ENCODE data around the gene MR1.

MR1 gene

DNA sequence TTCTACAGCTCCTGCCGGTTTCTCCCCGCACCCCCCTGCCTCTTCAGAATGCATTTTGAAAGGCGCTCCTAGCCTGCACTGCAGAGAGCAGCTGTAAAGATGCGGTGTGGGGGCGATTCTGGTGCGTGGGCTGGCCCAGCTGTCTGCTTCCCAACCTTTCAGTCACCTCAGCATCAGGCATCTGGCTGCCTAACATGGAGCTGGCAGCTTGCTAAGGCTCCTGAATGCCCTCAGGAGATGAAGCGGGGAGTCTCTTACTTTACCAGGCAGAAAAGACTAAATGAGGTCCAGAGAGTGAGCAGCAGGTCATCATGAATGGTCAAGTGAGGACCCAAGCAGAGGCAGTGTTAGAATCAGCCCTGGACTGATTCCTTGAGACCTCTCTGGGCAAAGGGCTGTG, 63.5 kb downstream of the MR1 start:
- intact Hi-C loops (cut with micrococcal nuclease), result no loop called here
- Mint-ChIP-seq H3K36me3 (ENCODE audit: low read depth) (peaks cover 34% of the 10 kb centered on the region), H3K27ac (no peak overlapping the region), H3K4me3 (no peak overlapping the region), H3K27me3 (peaks cover 5% of the 10 kb centered on the region), H3K4me1 (ENCODE audit: low read depth) (peaks cover 95% of the 10 kb centered on the region), H3K9me3 (no peaks in the 10 kb centered on the region)

DNA sequence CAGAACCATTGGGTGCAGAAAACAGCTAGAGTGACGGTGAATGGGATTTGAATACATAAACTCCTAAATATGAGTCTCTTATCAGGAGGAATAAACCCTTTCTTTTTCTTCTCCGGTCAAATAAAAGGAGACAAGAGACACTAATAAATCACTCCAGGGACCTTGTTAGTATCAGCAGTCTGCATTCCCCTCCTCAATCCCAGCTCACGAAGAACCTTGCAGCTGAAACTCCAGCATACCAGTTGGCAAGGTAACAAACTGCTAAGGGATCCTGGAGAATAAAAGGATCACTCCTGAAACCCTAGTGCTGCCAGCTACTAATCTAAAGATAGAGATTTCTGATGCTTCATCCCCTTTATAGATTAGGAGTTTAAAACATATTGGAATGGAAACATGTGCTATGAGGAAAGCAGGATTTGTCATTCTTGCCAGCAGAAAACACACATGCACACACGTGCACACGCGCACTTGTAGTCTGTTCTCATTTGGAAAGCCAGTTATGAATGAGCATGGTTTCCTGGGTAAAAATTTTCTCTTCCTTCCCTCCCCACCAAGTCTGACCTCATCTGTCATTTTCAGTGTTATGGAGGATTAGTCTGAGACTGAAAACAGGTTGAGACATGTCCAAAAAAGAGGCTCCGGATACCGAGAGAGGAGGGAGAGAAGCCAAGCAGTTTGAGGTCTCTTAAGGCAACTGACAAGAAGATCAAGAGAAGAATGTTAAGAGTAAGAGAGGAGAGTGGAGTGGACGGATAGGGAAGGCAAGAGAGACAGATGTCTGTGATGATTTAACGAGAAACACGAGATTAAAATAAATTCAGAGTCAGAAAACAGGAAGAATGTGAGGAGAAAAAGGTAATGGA, 65.6 kb downstream of the MR1 start:
- H3K4me3 Mint-ChIP-seq, result no peak overlapping the region
- H3K27me3 Mint-ChIP-seq, result peaks cover 5% of the 10 kb centered on the region
- H3K9me3 Mint-ChIP-seq, result no peaks in the 10 kb centered on the region
- H3K27ac Mint-ChIP-seq, result peak overlapping the region; percentile 46
- peaks cover 97% of the 10 kb centered on the region for H3K4me1 Mint-ChIP-seq (ENCODE audit: low read depth)
- H3K36me3 Mint-ChIP-seq (ENCODE audit: low read depth), result peaks cover 12% of the 10 kb centered on the region
- intact Hi-C loops (cut with micrococcal nuclease), result no loop called here

DNA sequence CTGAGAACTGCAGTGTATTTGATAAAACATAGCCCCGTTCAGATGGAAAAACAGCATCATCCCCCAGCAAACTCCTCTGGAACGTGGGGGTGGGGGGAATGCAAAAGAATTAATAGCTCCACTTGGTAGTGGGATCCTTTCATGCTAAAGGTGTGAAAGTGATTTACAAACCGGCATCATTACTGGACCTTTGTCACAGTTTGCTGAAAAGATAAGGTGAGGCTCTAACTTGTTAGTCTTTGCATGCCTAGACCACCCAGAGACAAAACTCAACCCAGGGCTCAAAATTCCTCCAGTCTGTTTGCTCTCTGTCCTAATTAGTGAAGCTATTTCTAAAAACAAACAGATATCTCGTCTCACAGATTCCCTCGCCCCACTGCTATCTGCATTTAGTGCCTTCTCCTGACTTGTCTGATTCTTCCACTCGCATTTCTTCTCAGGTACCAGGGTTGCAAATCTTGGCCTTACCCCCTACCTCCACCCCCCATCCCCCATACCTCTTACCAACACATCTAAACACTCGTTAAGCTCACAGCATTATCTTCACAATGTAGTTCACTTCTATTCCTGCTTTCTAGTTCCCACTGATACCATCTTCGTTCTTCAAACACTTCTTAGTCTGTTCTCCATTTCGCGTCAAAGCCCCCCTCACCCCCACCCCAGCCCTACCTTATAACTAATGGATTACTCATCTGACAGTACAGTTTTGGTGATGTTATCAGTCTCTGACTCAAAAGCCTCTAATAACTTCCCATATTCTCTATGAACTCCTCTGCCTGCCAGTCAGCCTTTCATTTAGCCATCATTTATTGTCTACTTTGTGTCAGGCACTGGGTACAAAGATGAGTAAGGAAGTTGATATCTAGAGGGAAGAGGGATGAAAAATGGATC, 66.5 kb downstream of the MR1 start:
- Mint-ChIP-seq H3K4me3 (no peak overlapping the region), H3K4me1 (ENCODE audit: low read depth) (peaks cover 92% of the 10 kb centered on the region), H3K27ac (peak overlapping the region; percentile 46), H3K36me3 (ENCODE audit: low read depth) (peaks cover 4% of the 10 kb centered on the region), H3K9me3 (no peaks in the 10 kb centered on the region), H3K27me3 (peaks cover 5% of the 10 kb centered on the region)
- intact Hi-C loops (cut with micrococcal nuclease), result no loop called here

DNA sequence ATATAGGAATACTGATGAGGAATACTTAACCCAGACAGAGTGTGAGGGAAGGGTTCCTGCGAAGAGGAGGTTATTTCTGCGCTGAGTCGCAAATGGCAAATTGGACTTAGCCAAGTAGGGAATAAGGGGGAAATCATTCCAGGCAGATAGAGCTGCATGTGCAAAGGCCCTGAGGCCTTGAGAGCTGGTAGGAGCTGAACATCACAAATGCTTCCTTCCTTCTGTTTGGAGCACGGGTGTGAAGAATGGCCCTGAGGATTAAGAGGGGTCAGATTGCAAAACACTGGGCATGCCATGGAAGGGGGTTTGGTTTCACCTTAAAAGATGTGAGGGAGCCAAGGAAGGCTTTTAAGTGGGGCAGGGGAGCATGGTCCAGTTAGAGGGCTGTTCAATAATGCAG, 67.2 kb downstream of the MR1 start:
- H3K36me3 Mint-ChIP-seq (ENCODE audit: low read depth), result no peaks in the 10 kb centered on the region
- peak overlapping the region; percentile 31 for H3K27ac Mint-ChIP-seq
- H3K9me3 Mint-ChIP-seq, result no peaks in the 10 kb centered on the region
- intact Hi-C loops (cut with micrococcal nuclease), result no loop called here
- peaks cover 8% of the 10 kb centered on the region for H3K27me3 Mint-ChIP-seq
- peaks cover 90% of the 10 kb centered on the region for H3K4me1 Mint-ChIP-seq (ENCODE audit: low read depth)
- no peak overlapping the region for H3K4me3 Mint-ChIP-seq

DNA sequence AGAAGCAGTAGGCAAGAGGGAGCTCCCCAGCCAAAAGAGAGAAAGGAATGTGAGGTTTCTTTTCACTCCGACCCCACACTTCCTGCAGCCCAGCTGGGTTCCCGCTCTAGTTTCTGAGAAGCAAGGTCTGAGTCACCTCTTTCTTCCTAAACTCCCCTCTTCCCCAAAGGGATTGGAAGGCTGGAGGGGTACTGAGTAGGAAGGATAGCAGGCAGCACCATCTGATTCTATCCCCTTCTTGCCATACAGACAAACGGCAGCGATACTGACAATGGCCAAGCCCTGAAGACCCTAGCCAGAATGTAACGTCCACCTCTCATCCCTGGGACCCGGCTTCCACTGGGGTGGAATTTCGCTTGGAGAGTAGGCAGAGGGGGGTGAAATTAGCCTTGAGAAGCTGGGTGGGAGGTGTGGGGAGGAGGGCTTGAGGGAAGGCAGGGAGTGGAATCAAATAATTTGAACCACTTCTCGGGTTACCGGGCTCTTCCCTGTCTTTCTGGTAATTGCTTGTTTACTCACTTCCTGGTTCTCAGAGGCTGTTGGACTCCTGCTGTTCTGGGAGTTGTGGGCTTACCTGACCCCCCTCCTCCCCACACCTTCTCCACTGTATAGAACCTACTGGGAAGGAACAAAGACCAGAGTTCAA, 67.9 kb downstream of the MR1 start:
- H3K4me1 Mint-ChIP-seq (ENCODE audit: low read depth), result peaks cover 90% of the 10 kb centered on the region
- intact Hi-C loops (cut with micrococcal nuclease), result no loop called here
- no peak overlapping the region for H3K4me3 Mint-ChIP-seq
- no peaks in the 10 kb centered on the region for H3K9me3 Mint-ChIP-seq
- H3K36me3 Mint-ChIP-seq (ENCODE audit: low read depth), result no peaks in the 10 kb centered on the region
- H3K27ac Mint-ChIP-seq, result peak overlapping the region; percentile 31
- peaks cover 12% of the 10 kb centered on the region for H3K27me3 Mint-ChIP-seq

DNA sequence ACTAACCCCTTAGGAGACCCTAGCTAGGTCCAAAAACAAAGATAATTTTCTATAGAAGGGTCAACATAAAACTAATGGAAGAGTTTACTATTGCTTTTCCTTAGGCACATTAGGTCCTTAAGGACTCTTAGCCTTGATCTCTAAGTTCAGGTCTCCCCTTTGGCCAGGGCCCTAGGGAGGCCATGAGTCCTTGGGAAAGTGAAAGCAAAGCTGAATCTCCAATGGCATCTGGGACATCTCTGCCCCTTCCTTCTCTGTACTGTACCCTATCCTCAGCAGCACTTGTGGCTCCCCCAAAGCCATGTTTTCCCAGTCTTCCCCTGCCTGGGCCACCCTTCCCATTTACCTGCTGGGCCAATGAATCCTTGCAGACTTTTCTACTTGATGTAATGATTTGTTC, 69.1 kb downstream of the MR1 start:
- H3K27ac Mint-ChIP-seq, result no peak overlapping the region
- peaks cover 17% of the 10 kb centered on the region for H3K27me3 Mint-ChIP-seq
- H3K4me1 Mint-ChIP-seq (ENCODE audit: low read depth), result peaks cover 91% of the 10 kb centered on the region
- H3K9me3 Mint-ChIP-seq, result no peaks in the 10 kb centered on the region
- intact Hi-C loops (cut with micrococcal nuclease), result no loop called here
- H3K36me3 Mint-ChIP-seq (ENCODE audit: low read depth), result no peaks in the 10 kb centered on the region
- no peak overlapping the region for H3K4me3 Mint-ChIP-seq

DNA sequence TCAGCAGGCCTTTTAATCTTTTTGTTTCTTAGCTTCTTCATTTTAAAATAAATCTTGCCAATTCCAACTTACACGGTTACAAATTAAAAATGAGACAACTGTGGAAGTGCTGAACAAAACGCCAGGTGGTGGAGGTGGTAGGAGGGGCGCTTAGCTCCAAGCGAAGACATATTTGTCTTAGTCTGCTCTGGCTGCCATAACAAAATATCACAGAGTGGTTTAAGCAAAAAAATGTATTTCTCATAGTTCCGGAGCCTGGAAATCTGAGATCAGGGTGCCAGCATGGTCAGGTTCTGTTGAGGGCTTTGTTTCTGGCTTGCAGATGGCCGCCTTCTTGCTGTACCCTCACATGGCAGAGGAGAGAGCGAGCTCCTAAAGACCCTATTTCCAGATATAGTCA, 69.6 kb downstream of the MR1 start:
- H3K36me3 Mint-ChIP-seq (ENCODE audit: low read depth), result no peaks in the 10 kb centered on the region
- no peak overlapping the region for H3K27ac Mint-ChIP-seq
- intact Hi-C loops (cut with micrococcal nuclease), result no loop called here
- peaks cover 23% of the 10 kb centered on the region for H3K27me3 Mint-ChIP-seq
- no peaks in the 10 kb centered on the region for H3K9me3 Mint-ChIP-seq
- peaks cover 87% of the 10 kb centered on the region for H3K4me1 Mint-ChIP-seq (ENCODE audit: low read depth)
- no peak overlapping the region for H3K4me3 Mint-ChIP-seq

DNA sequence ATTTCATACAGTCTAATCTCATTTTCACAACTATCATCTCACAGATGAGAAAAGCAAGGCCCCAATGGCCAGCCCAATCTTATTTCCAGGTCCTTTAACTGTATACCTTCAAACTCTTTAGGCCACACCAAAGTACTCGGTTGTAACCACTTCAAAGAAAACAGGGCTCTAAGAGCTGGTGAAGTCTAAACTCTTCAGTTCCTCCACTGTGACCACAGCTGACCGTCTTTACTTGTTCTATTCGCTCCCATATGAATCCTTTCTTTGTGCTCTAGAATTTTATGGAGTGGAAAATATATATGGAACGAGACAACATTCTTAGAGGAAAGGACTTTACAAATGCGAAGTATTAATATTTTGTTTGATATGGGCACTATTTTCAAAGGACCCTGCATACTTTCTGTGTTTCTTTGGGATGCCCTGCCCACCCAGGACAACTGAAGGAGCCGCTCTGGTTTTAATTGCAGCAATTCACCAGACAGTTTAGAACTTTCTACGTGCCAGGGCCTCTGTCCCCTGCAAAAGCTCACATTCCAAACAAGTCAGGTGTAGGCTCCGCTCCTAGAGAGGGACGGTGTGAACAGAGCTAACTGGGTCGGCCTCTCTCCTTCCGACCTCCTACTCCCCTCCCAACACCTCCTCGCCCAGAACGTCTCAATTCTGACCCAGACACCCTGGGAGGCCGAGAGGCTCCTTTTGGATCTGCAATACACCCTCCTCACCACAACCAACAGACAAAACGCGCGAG, 70.4 kb downstream of the MR1 start:
- Mint-ChIP-seq H3K27me3 (peaks cover 25% of the 10 kb centered on the region), H3K9me3 (no peaks in the 10 kb centered on the region), H3K4me1 (ENCODE audit: low read depth) (peaks cover 83% of the 10 kb centered on the region)

DNA sequence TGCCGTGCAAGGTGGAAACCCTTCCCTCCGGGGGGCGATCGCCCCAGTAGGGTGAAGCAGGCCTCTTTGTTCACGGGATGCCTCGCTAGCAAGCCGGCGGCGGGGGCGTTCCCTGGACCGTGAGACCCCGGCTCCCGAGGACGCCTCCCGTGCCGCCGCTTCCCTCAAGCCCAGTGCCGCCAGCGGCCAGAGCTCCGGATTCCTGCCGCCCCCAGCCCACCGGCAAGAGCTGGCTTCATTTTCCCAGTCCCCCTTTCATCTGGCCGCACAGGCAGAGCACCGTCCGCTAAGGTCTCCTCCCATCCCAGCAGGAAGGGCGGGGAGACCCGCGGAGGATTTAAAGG, 71.0 kb downstream of the MR1 start:
- Mint-ChIP-seq H3K4me1 (ENCODE audit: low read depth) (peaks cover 78% of the 10 kb centered on the region), H3K4me3 (peak overlapping the region; percentile 78), H3K9me3 (no peaks in the 10 kb centered on the region), H3K27ac (peak overlapping the region; percentile 83), H3K36me3 (ENCODE audit: low read depth) (no peaks in the 10 kb centered on the region), H3K27me3 (peaks cover 27% of the 10 kb centered on the region)
- intact Hi-C loops (cut with micrococcal nuclease), result loop anchor here (1.0 to 2.0 kb wide), 2 partner anchors 14 to 31 kb away; no protein-coding TSS in a partner anchor

More for the DNA sequence above, 70.4 kb downstream of the MR1 start:
- Mint-ChIP-seq H3K36me3 (ENCODE audit: low read depth) (no peaks in the 10 kb centered on the region), H3K27ac (peak overlapping the region; percentile 83), H3K4me3 (peak overlapping the region; percentile 78)
- intact Hi-C loops (cut with micrococcal nuclease), result loop anchor here (2.0 kb wide), 1 partner anchor 13 kb away; no protein-coding TSS in a partner anchor

DNA sequence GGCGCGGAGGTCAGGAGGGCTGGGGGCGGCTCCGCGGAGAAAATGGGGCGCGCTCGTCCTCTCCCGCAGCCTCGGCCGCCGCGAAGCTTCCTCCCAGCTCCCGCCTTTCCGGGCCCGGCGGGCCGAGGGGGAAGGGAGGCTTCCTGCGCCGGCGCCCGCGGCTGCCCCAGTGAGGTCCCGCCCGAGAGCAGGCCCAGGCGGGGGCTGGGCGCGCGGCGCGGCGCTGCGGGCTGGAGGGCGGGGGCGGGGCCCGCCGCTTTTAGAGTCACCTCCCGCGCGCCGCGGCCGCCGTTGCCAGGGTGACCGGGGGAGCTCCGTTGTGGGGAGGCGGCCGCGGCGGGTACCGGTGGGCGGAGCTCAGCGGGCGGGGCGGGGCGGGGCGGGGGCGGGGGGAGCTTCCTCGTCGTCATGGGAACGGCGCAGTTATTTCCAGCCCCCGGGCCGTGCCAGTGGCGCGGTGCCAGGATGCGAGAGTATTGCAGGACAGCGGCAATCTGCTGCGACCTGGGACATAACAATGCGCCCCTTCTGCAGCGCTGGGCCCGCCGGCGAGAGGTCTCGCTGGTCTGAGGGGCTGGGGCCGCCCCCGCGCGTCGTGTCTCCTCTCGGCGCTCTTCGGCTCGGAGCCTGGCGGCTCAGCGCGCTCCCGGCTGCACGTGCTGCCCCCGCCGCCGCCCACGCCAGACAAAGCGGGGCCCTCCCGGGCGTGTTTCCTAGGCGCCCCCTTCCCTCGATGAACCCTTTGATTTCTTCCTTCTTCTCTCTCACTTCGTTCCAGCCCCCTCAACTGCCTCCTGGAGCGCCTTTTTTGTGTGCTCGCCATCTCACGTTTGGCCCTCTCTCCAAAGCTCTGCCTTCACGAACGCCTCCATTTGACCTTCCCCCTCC, 71.6 kb downstream of the MR1 start:
- H3K4me3 Mint-ChIP-seq, result peak overlapping the region; percentile 78
- intact Hi-C loops (cut with micrococcal nuclease), result loop anchor here (1.0 to 2.0 kb wide), 2 partner anchors 15 to 30 kb away; no protein-coding TSS in a partner anchor
- peak overlapping the region; percentile 83 for H3K27ac Mint-ChIP-seq
- H3K27me3 Mint-ChIP-seq, result peaks cover 32% of the 10 kb centered on the region
- H3K4me1 Mint-ChIP-seq (ENCODE audit: low read depth), result peaks cover 72% of the 10 kb centered on the region
- no peaks in the 10 kb centered on the region for H3K36me3 Mint-ChIP-seq (ENCODE audit: low read depth)
- H3K9me3 Mint-ChIP-seq, result no peaks in the 10 kb centered on the region

DNA sequence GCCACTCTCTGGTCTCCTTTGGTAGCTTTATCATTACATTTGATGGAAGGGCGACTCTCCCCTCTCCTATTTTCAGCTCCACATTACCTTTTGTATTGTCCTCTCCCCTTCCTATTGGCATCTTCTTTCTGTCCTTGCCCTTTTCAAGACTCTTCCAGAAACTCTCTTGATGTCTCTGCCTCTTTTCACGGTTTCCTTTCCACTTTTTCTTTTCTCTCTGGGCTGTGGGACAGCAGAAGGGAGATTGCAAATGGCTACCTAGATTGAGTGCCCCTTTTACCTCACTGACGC, 72.2 kb downstream of the MR1 start:
- Mint-ChIP-seq H3K4me3 (peak overlapping the region; percentile 69), H3K4me1 (ENCODE audit: low read depth) (peaks cover 70% of the 10 kb centered on the region), H3K27ac (peak overlapping the region; percentile 63), H3K9me3 (no peaks in the 10 kb centered on the region), H3K27me3 (peaks cover 36% of the 10 kb centered on the region), H3K36me3 (ENCODE audit: low read depth) (no peaks in the 10 kb centered on the region)
- intact Hi-C loops (cut with micrococcal nuclease), result no loop called here

DNA sequence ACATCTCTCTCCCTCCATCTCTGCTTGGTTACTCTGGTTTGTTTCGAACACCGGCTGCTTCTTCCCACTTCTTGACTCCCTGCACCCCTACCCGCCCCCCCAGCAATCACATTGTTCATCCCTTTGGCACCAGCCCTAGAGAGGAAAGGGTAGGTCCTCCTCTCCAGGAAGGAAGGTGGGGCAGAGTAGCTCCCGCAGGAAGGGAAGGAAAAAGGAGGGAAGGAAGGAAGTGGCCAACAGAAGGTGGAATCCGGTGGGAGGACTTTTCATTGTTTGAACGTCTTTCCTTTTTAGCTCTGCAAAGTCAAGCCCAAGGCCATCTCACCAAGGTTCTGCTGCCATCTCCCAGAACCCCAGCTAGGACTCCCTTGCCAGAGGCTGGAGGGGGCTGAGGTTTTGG, 72.7 kb downstream of the MR1 start:
- H3K27me3 Mint-ChIP-seq, result peaks cover 38% of the 10 kb centered on the region
- H3K9me3 Mint-ChIP-seq, result no peaks in the 10 kb centered on the region
- peaks cover 70% of the 10 kb centered on the region for H3K4me1 Mint-ChIP-seq (ENCODE audit: low read depth)
- H3K27ac Mint-ChIP-seq, result peak overlapping the region; percentile 63
- intact Hi-C loops (cut with micrococcal nuclease), result no loop called here
- no peak overlapping the region for H3K4me3 Mint-ChIP-seq
- H3K36me3 Mint-ChIP-seq (ENCODE audit: low read depth), result no peaks in the 10 kb centered on the region

DNA sequence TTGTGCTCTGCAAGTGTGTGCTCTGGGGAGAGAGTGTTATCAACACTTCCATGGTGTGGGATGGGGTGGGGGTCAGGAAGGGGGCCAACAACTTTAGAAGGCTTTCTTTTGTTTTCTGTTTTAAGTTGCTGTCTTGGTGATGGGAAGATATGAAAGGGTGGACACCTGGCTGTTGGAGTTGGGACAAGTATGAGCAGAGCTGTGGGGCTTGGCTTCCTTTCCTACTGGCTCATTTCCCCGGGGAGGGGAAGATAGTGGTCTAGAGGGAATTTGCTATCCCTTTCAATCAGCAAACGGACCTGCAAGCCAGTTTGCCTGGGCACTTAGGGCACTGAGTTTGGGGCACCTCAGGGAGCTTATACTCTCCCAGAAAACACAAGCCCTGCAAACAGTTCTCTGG, 73.9 kb downstream of the MR1 start:
- Mint-ChIP-seq H3K27me3 (peaks cover 38% of the 10 kb centered on the region), H3K4me1 (ENCODE audit: low read depth) (peaks cover 70% of the 10 kb centered on the region), H3K9me3 (no peaks in the 10 kb centered on the region), H3K27ac (no peak overlapping the region), H3K36me3 (ENCODE audit: low read depth) (no peaks in the 10 kb centered on the region), H3K4me3 (no peak overlapping the region)
- intact Hi-C loops (cut with micrococcal nuclease), result no loop called here

All from dendritic cell treated with granulocyte-macrophage colony-stimulating factor and Interleukin-4, amounts not matched to agents 40 ng/mL and 50 ng/mL, for 4 days (primary cell).